ENCODE measurements around the gene KDM8.

KDM8 gene

GRCh38 chr16:27242868-27243590 lies 39.7 kb downstream of the KDM8 start:
- no peak overlapping the region for H3K27ac ChIP-seq (ENCODE audit: extremely low read depth, low read depth, low read length)
- H3K4me1 ChIP-seq (ENCODE audit: control insufficient read depth, insufficient read depth, low read length) = 0 out of 2 replicates have a peak, but pooled peaks cover 2% of the 10 kb centered on the region
- POLR2A ChIA-PET = interaction anchor here (0.7 kb wide), 1 partner anchor 21 kb away, joined by 3 read pairs; no protein-coding TSS in a partner anchor
- H3K36me3 ChIP-seq (ENCODE audit: control insufficient read depth in 2 of 2, insufficient read depth in 1 of 2, low read length in 2 of 2) = no peaks in the 10 kb centered on the region
- no peak overlapping the region for H3K4me3 ChIP-seq (ENCODE audit: low read depth, low read length)
- no peaks in the 10 kb centered on the region for H3K9me3 ChIP-seq (ENCODE audit: control insufficient read depth, insufficient read depth, low read depth, low read length)
- CTCF ChIA-PET = interaction anchor here (0.6 to 4.1 kb wide), 3 partner anchors 8 to 64 kb away, joined by 3 to 23 read pairs (median 3); no protein-coding TSS in a partner anchor
- TF ChIP-seq ZNF670 (tag by site-specific recombination; IDR thresholded peaks at IDR 0.05; ENCODE audit: low read depth) (no peak), ZNF148 (tag by site-specific recombination; IDR thresholded peaks at IDR 0.05; ENCODE audit: borderline replicate concordance) (no peak), ZNF600 (tag by site-specific recombination; IDR thresholded peaks at IDR 0.05) (peak; percentile 56; the same call in 1 of the 2 replicates), ZNF324 (tag by site-specific recombination; IDR thresholded peaks at IDR 0.05) (no peak), FEZF1 (tag by site-specific recombination; IDR thresholded peaks at IDR 0.05) (peak; percentile 77), ZBTB11 (tag by site-specific recombination; conservative IDR thresholded peaks at IDR 0.05; ENCODE audit: low read depth) (no peak), PRDM2 (tag by site-specific recombination; IDR thresholded peaks at IDR 0.05; ENCODE audit: borderline replicate concordance) (no peak), IKZF3 (tag by site-specific recombination; IDR thresholded peaks at IDR 0.05) (no peak), SP7 (tag by site-specific recombination; IDR thresholded peaks at IDR 0.05) (0 out of 2 replicates have a peak, but pooled peaks have one; percentile 15), ZIC2 (tag by site-specific recombination; IDR thresholded peaks at IDR 0.05) (peak; percentile 91), MEIS1 (CRISPR knock-in tag; IDR thresholded peaks at IDR 0.05; ENCODE audit: borderline replicate concordance) (peak; percentile 75; the same call in 1 of the 2 replicates), SETDB1 (IDR thresholded peaks at IDR 0.05; ENCODE audit: insufficient read length, low read length) (no peak), KLF8 (tag by site-specific recombination; IDR thresholded peaks at IDR 0.05) (no peak), ZXDB (tag by site-specific recombination; IDR thresholded peaks at IDR 0.05) (no peak), ZFP69B (tag by site-specific recombination; IDR thresholded peaks at IDR 0.05) (no peak), ZNF19 (tag by site-specific recombination; IDR thresholded peaks at IDR 0.05; ENCODE audit: low read depth) (no peak), ZSCAN18 (tag by site-specific recombination; IDR thresholded peaks at IDR 0.05) (no peak), ZNF626 (tag by site-specific recombination; IDR thresholded peaks at IDR 0.05) (no peak), ZNF239 (tag by site-specific recombination; IDR thresholded peaks at IDR 0.05) (no peak), ZNF677 (tag by site-specific recombination; IDR thresholded peaks at IDR 0.05) (no peak), ZNF266 (tag by site-specific recombination; IDR thresholded peaks at IDR 0.05; ENCODE audit: low read depth) (no peak)
